Ishikawa (cell line): Measurements from ENCODE around the gene TXNDC5.

ENCODE experiments used
- CEBPB ChIP-seq: IDR thresholded peaks from 2 replicates; pipeline ENCODE4 v1.6.1; 2012
- CREB1 ChIP-seq: IDR thresholded peaks from 2 replicates; pipeline ENCODE4 v1.6.1; 2012; ENCODE audit warnings: low read depth
- EGR1 ChIP-seq: IDR thresholded peaks from 2 replicates; pipeline ENCODE4 v1.6.1; 2012
- FOXM1 ChIP-seq: IDR thresholded peaks from 2 replicates; pipeline ENCODE4 v1.6.1; 2012; ENCODE audit warnings: low read depth, borderline replicate concordance
- MAX ChIP-seq: IDR thresholded peaks from 2 replicates; pipeline ENCODE4 v1.6.1; 2012
- REST ChIP-seq: IDR thresholded peaks from 2 replicates; pipeline ENCODE4 v1.6.1; 2012; ENCODE audit warnings: low read depth, mild to moderate bottlenecking
- TAF1 ChIP-seq: IDR thresholded peaks from 2 replicates; pipeline ENCODE4 v1.6.1; 2012; ENCODE audit warnings: low read depth, mild to moderate bottlenecking

DNA sequence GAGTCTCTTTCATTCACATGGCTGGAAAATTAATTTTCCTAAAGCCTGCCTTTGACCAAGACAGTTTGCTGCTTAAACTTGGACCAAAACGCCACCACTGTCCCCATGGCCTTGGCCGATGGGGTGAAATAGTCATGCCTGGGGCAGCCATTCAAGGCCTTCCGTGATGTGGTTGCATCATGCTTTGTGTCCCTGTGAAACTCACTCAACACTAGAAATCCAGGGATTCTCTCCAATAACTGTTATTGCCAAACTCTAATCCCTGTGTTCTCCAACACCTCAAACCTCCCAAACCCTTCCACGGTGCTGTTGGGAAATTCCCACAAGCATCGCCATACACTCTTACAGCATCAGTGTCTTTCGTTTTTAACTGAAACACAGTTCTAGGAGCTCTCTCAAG is 1.4 kb upstream of the TXNDC5 start:
- TF ChIP-seq MAX (no peak), REST (no peak), CEBPB (no peak), TAF1 (no peak), CREB1 (no peak), FOXM1 (no peak), EGR1 (no peak)
